GM21786 (cell line): ENCODE data around the gene MACROD1.

Experiments
- ATAC-seq: cut with Tn5 transposase; IDR thresholded peaks from one replicate; pipeline ENCODE4 v1.9.1; 2021; ENCODE audit not compliant: unreplicated experiment

The MACROD1 gene

DNA sequence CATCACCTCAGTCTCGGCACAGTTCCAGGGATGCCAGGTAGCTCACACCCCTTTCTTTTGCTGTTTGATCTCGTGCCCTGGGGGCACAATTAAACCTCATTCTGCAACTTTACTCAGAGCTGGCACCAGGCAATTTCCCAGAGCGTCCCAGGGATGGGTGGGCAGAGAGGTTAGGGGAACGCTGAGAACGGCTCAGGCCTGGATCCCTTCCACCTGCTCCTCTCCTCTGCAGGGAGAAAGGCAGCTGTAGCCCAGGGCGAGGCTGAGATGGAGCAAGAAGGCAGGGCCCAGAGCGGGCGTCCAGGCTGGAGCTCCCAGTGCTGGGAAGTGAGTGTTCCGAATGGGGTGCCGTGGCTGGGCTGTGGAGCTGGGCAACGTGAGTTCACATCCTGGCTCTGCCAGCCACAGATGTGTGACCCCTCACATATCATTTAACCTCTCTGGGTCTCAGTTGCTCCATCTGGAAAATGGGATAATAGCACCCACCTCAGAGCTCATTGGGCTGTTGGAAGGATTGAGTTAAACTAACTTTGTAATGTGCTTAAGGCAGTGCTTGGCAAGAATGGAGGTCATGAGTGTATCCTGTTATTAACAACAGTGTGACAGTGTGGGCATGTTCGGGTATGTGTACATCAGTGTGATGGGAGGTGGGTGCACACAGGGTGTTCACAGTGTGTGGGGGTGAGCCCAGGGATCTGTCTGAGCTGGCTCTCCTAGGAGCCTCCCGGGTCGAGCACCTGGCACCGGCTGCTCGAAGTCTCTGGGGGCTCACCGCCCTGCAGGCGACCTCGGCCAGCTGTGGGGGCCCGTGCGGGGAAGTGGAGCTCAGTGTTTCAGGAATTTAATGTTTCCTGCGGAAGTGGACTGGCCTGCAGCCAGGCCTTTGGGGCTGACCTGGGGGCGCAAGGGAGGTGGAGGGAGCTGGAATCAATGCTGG lies 164.2 kb downstream of the MACROD1 start:
- no peak for ATAC-seq

DNA sequence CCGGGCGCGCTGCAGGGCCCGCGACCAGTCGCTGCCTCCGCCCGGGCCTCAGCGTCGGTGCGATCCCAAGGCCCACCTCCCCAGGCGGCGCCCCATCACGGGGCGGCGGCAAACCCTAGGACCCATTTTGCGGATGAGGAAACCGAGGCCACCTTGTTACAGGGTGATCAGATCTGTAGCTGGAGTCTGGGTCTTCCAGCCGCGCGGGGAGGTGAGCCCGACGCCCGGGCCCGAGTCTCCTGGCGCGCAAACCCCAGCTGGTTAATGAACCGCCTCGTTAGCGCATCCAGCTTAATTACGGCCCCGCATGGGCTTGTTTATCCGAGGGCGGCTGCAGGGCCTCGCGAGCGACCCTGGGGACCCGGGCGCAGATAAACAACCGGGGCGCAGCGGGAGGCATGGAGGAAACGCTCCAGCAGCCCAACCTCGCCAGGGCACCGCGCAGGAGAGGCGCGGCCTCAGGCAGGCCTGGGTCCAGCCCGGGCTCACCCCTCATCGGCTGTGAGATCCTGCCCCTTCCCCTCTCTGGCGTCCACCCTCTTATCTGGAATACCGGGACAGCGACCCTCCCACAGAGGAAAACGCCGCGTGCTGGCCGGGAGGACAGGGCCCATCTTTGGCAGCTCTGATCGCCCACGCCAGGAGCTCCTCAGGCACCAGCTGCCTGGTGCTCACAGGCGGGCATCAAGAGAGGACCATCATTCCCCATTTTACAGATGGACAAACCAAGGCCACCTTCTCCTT lies 165.0 kb downstream of the MACROD1 start:
- no peak for ATAC-seq

DNA sequence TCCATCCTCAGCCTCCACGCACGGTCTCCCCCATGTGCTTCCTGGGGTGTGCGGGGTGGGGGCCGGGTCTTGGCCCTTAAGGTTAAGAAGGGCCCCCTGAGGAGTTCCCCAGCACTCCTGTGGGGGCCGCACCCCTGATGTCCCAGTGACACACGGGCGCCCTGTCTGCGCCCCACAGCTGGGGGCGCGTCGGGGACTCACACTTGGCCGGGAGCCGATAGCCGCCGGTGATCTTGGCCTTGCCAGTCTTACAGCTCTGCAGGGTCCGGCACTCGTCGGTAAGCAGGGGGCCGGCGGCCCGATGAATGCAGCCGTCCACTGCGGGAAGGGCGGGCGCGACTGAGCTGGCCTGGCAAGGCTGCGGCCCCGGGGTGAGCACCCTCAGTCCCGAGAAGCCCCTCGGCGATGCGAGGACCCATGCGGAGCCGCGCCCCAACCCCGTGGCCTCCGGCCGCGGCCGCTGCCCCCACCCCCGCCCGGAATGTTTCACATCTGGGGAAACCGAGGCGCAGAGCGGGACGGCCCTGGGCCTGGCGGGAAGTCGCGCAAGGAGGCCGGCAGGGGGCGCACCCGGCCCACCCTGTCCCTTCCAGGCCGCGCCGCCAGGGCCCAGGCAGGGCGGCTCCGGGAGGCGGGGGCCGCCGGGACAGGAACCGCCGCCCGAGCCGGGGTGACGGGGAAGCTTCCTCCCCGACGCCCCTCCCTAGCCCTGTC lies 165.7 kb downstream of the MACROD1 start:
- peak; percentile 48 for ATAC-seq

DNA sequence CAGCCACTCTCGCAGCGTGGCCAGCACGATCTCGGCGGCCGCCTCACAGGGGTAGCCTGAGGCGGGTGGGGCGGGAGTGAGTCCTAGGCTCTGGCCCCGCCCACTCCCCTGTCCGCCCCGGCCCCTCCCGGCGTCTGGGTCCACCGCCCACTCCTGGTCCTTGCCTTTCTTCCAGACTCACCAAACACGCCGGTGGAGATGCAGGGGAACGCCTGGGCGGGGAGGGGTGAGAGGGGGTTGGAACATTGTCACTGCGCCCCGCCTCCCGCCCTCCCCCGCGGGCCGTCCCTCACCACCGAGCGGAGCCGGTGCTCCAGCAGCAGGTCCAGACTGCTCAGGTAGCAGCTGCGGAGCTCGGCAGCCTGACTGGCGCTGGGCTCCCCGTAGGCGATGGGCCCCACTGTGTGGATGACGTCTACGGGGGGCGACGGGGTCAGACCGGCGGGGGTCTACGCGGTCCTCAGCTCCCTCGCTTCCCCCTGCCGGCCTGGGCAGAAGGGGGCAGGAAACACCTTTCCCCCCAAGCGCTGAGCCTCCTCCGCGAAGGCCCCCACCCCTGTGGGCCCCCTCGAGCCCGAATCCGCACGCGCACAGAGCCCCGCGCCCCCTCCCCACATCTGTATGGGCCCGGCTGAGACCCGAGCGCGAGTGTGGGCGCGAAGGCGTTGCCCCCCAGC lies 166.4 kb downstream of the MACROD1 start:
- ATAC-seq, result no peak

DNA sequence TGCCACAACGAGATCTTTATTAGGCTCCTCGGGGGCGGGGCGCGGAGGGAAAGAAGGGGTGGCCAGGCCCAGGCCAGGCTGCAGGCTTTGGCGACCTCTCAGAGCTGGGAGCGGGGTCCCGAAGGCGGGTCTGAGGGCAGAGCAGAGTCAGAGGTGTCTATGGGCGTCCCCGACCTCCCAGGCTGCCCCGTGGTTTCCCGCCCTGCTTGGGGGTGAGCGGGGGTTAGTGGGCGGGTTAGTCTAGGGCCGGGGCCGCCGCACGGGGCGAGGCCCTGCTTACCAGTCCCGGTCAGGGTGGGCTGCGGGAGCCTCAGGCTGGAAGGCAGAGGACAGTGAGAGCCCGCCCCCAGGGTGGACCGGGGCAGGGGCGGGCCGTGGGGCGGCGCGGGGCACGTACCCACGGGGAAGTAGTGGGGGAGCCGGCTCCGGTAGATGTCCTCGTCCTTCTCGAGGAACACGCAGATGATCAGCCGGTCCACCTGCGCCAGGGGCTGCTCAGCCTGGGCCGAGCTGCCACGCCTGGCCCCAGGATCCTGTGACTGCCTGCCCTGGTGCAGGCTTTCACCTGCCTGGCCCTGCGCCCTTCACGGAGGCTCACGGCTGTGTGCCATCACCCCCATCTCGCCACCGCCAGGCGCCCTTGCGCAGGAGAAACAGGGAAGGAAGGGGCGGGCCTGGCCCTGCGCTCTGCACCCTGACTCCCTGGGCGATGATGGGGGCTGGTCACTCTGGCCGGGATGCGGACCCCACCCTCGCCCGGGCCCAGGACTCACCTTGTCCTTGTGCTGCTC lies 167.2 kb downstream of the MACROD1 start:
- ATAC-seq, result no peak

DNA sequence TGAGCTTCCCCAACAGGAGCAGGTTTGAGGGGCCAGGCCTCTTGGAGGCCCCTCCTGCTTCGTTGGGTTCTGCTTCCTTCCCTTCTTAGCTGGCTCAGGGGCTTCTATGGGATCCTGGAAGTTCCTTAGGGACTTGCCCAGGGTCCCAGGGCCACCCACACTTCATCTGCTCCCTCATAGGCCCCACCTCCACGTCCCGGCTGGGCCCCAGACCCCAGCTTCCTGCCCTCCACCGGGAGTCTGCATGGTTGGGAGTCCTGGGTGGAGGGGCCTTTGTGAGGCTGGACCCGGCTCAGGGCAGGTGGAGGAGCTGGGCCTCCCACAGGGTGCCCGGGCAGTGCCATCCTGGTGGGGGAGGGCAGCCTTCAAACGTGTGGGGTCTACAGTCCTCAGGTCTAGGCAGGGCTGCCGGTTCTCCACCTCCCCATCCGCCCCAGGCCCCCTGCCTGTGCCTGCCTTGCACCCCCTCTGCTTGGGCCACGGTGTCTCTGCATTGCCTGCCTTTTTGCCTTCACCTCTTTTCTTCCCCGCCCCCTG lies 168.0 kb downstream of the MACROD1 start:
- no peak for ATAC-seq

DNA sequence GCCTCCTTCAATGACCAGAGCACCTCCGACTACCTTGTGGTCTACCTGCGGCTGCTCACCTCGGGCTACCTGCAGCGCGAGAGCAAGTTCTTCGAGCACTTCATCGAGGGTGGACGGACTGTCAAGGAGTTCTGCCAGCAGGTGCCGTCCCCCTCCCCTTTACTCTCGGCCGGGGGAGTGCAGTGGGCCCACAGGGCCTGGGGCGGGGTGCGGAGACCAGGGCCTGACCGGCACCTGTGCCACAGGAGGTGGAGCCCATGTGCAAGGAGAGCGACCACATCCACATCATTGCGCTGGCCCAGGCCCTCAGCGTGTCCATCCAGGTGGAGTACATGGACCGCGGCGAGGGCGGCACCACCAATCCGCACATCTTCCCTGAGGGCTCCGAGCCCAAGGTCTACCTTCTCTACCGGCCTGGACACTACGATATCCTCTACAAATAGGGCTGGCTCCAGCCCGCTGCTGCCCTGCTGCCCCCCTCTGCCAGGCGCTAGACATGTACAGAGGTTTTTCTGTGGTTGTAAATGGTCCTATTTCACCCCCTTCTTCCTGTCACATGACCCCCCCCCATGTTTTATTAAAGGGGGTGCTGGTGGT lies 168.7 kb downstream of the MACROD1 start:
- no peak for ATAC-seq

DNA sequence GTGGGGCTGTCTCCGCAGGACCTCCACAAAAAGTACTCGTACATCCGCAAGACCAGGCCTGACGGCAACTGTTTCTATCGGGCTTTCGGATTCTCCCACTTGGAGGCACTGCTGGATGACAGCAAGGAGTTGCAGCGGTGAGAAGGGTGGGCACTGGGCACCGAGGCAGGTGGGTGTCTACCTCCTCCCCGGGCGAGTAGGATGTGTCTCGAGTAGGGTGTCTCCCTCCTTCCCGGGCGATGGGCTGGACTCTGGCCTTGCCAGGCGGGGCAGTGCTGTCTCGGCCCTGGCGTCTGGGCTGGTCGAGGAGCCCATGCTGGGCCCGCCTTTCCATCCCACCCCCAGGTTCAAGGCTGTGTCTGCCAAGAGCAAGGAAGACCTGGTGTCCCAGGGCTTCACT lies 169.4 kb downstream of the MACROD1 start:
- ATAC-seq, result no peak

DNA sequence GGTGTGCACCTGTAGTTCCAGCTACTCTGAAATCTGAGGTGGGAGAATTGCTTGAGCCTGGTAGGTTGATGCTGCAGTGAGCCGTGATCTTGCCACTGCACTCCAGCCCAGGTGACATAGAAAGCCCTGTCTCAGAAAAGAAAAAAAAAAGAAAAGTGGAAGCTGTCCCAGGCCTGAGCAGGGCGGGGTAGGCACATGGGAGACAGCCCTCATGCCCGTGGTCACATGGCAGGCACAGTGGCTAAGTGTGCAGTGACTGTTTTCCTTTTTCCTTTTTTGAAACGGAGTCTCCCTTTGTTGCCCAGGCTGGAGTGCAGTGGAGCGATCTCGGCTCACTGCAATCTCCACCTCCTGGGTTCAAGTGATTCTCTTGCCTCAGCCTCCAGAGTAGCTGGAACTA lies 171.9 kb downstream of the MACROD1 start:
- ATAC-seq, result no peak

DNA sequence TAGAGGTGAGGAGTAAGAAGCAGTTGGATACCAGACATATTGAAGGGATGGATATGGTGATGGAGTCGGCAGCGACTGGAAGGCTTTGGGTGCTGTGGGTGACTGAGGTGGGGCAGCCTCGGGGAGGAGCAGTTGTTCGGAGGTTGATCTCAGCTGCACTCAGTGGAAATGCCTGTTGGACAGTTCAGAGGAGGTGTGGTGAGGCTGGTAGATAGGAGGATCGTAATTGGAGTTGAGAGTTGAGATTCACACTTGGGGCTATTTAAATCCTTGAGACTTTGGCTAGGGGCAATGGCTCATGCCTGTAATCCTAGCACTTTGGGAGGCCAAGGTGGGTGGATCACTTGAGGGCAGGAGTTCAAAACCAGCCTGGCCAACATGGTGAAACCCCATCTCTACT lies 172.8 kb downstream of the MACROD1 start:
- ATAC-seq, result no peak

DNA sequence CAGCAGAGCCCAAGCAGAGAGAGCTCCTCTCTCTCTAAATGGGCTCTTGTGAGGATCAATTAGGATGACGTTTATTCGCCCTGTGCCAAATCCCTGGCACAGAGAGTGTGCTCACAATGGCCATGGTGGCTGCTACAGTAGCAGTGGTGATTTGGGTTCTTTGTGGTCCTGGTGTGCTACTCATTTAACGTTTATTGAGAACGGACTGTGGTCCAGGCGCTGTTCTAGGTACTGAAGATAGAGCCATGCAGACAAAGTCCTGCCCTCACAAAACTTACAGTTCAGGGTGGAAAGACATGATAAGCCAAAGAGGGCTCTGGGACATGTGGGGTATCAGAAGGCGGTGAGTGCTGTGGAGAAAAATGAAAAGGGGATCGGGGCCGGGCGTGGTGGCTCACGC lies 174.4 kb downstream of the MACROD1 start:
- no peak for ATAC-seq

DNA sequence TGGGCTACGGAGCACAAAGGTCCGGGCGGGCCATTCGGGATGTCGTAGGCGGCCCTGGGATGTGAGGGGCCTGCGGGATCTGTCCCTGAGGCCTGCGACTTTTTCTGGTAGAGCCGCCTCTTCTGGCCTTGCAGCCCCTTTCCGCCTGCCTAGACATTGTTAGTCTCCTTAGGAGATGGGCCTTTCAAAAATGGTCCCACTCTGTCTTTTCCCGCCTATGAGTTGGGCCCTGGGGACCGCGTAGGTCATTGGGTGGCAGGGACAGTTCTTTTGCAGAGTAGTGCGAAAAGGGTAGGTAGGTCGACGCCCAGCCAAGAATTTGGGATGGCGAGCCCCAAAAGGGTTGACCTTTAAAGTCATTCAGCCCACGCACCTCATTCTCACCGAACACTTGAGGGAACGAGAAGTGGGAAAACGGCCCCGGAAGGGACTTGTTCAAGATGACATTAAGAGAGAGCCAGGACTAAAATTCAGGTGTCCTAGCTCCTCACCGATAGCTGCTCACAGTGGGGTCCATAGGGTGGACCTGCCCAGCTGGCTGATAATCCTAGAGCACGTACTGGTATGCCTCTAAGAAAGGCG lies 178.9 kb downstream of the MACROD1 start:
- no peak for ATAC-seq

DNA sequence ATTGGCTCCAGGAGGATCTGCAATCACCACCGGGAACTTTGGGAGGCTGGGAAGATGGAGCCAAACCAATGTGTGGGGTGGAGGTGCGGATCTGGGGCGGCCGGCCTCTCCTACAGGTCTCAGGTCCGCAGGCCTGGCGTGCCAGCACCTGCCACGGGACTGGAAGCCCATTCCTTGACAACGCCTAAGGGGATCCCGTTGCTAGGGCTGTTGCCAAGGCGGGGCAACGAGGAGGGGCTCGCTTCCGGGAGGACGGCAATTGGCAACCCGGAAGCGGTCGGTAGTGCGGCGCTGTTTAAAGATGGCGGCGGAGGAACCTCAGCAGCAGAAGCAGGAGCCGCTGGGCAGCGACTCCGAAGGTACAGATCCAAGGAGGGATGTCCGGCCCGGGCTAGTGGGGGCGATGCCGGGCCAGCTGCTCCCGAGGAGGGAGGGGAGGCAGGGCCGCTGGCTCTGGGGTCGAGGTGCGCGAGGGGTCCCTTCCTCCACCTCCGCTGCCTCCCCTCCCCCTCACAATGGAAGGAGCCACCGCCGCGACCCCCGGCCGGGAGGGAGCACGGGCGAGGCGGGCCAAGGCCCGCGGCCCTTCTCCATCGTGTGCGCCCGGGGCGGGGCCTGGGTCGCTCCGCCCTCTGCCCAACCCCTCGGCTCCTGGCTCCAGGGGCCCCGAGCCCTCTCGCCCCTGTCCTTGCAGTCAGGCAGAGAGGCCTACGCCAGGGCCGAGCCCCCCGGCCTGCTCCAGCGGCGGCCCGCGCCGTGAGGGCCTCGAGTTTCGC lies 179.6 kb downstream of the MACROD1 start, which contains the start of gene OTUB1:
Gene OTUB1 (plus strand): TSS at position 283 of the 776 bp plus-strand sequence. CDS start 19 bp downstream, at position 302.
- peak; percentile 83 for ATAC-seq

DNA sequence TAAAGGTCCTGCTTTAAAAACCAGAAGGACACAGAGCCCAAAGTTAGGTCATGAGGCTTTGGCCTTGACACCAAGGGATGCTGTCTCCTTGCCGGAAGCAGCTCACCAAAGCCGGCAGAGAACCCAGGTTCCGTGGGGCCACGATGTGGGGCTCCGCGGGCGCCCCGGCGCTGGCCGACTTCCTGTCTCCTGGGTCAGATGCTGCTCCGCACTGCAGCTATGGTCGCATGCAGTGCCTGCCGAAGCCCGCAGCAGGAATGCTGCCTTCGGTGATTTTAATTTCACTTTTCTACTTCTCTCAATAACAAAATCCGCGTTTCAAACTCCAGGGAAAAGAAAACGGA lies 180.1 kb downstream of the MACROD1 start:
- peak; percentile 54 for ATAC-seq

DNA sequence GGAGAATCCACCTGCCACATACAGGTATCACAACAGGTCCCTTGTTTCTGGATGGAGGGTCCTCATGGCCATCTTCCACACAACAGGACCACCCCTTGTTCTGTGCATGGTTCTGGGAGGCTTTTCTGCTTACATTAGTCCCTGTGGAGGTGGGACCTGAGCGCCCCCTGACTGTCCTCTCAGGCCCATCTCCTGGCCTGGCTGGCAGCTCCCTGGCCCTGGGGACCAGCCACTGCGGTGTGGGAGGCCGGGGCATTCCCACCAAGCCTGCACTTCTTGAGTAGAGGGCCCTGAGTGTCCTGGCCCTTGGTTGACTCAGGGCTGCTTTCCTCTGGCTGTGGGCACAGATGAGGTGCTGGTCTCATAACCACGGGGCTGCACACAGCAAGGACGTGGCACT lies 186.5 kb downstream of the MACROD1 start:
- no peak for ATAC-seq

DNA sequence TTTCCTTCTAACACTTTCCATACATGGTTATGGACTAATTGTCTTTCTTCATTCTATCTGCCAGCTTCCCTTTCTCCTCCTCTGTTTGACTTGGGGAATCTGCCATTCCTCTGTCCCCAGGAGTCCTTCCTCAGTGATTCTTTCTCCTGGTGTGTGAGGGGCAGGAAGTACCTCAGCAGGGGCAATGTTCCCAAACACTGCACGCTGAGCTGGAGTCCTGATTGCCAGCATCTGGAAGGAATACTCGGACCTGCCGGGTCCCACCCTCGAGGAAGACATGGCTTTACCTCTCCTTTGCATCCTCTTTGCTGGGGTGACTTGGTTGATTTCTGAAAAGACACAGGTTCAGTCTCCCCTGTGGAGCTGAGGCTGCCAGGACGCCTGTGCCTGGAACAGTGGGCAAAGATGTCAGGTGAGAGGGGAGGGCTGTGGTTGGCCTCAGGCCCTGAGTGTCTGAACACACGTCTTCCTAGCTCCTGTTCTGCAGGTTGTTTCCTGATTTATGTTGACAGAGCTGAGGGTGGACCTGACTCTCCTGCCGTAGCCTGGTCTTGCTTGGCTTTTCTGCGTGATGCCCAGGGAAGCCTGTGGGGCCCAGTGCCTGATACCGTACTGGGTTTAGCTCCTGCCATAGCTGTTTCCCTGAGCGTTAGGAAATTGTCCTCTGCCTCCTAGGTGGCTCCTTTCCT lies 187.2 kb downstream of the MACROD1 start:
- ATAC-seq, result no peak

DNA sequence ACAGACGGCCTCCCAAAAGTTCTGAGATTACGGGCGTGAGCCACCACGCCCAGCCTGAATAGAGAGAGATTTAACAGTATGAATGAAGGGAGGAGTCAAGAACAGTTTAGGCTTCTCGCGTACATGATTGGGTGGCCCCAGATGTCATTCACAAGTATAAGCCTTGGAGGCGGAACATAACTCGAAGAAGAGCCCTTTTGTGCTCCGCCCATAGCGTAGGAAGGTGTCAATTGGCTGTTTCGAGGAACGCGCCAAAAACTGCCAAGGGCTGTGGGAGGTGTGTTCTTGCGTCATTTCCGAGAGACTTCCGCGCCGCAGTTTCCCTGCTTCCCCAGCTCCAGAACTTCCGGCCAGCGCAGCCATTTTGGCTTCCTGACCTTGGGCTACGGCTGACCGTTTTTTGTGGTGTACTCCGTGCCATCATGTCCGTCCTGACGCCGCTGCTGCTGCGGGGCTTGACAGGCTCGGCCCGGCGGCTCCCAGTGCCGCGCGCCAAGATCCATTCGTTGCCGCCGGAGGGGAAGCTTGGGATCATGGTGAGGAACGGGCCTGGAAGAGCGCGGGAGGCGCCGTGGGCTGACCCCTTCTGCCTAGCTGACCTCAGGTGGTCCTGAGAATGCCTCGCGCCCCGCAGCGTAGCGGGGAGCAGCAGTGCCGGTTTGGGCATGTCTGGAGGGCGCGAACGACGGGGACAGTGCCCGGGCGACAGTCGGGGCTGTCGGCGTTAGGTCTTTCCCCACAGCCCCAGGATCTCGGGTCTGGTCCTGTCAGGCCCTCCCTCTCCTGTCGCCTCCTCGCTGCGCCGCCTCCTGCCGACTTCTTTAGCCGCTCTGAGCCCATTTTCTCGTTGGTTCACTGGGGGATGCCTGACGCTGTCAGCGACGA lies 191.4 kb downstream of the MACROD1 start, which contains the start of gene COX8A:
Gene COX8A (plus strand): TSS at position 362 of the 885 bp plus-strand sequence. CDS start 61 bp downstream, at position 423.
- peak; percentile 96 for ATAC-seq
